Hepatocyte (in vitro differentiated cells): ENCODE data around the gene HYKK. TPM values are rescaled to one million over a fixed set of nuclear protein-coding genes. Genes with fewer than 3 reads are reported as not detected.

ENCODE experiments used
- DNase-seq: peaks from one replicate; pipeline ENCODE4 v3.0.0-alpha.2; 2016; ENCODE audit warnings: low spot score
- H2AFZ ChIP-seq: fragments of 200-600 bp; sonication (generic); 2 replicates; pipeline ENCODE4 v1.6.0; 2016; ENCODE audit warnings: antibody characterized with exemption, mild to moderate bottlenecking
- H3K27ac ChIP-seq: fragments of 200-600 bp; sonication (generic); 2 replicates; pipeline ENCODE4 v1.5.1; 2016; ENCODE audit warnings: mild to moderate bottlenecking
- H3K27me3 ChIP-seq: fragments of 200-600 bp; sonication (generic); 2 replicates; pipeline ENCODE4 v1.6.1; 2016
- H3K36me3 ChIP-seq: fragments of 200-600 bp; sonication (generic); replicated peaks from 2 replicates; pipeline ENCODE4 v1.5.1; 2016; ENCODE audit warnings: low read depth; ENCODE audit not compliant: insufficient read depth
- H3K4me1 ChIP-seq: fragments of 200-600 bp; sonication (generic); 2 replicates; pipeline ENCODE4 v1.5.1; 2016; ENCODE audit warnings: mild to moderate bottlenecking, moderate library complexity; ENCODE audit not compliant: insufficient read depth
- H3K4me2 ChIP-seq: fragments of 200-600 bp; sonication (generic); 2 replicates; pipeline ENCODE4 v1.6.0; 2016
- H3K4me3 ChIP-seq: fragments of 200-600 bp; sonication (generic); 2 replicates; pipeline ENCODE4 v1.5.1; 2016; ENCODE audit warnings: mild to moderate bottlenecking
- H3K79me2 ChIP-seq: fragments of 200-600 bp; sonication (generic); 2 replicates; pipeline ENCODE4 v1.6.0; 2017; ENCODE audit warnings: mild to moderate bottlenecking
- H3K9me2 ChIP-seq: fragments of 200-600 bp; sonication (generic); replicated peaks from 2 replicates; pipeline ENCODE4 v1.6.0; 2017; ENCODE audit warnings: mild to moderate bottlenecking; ENCODE audit not compliant: insufficient read depth
- H3K9me3 ChIP-seq: fragments of 200-600 bp; sonication (generic); 2 replicates; pipeline ENCODE4 v1.5.1; 2016; ENCODE audit warnings: low read depth, mild to moderate bottlenecking
- H4K20me1 ChIP-seq: fragments of 200-600 bp; sonication (generic); 2 replicates; pipeline ENCODE4 v1.6.0; 2016; ENCODE audit warnings: mild to moderate bottlenecking; ENCODE audit not compliant: insufficient read depth, poor library complexity, severe bottlenecking
- EZH2 ChIP-seq: fragments of 200-600 bp; sonication (generic); IDR thresholded peaks from 2 replicates; pipeline ENCODE4 v1.6.1; 2016; ENCODE audit warnings: antibody characterized with exemption, mild to moderate bottlenecking, borderline replicate concordance
- EZH2phosphoT487 ChIP-seq: fragments of 200-600 bp; sonication (generic); IDR thresholded peaks from one replicate; pipeline ENCODE4 v1.6.1; 2018; ENCODE audit warnings: antibody characterized with exemption, mild to moderate bottlenecking, low read depth, moderate library complexity; ENCODE audit not compliant: unreplicated experiment, severe bottlenecking
- WGBS: methylation state at CpG from one replicate; pipeline ENCODE4 v1.1.6; 2016; ENCODE audit warnings: low lambda C conversion rate; ENCODE audit errors: missing lambda C conversion rate; 5-methylcytosine and 5-hydroxymethylcytosine counted together
- polyA plus RNA-seq: library from polyadenylated mRNA; unstranded; fragments of >200 nt; fragmentation: Nextera tagmentation; extraction: Ambion mirVana; gene quantifications from 2 replicates; pipeline ENCODE4 v1.2.1, GENCODE V29; 2016
- total RNA-seq: library from RNA; depleted of rRNA; stranded (reverse); fragments of >200 nt; gene quantifications from 2 replicates; pipeline ENCODE4 v1.2.3, GENCODE V29; 2014
- TF ChIP-seq, protein P1 (sequence below): fragments of 200-600 bp; sonication (generic); IDR thresholded peaks from 2 replicates; pipeline ENCODE4 v1.5.1; 2016; ENCODE audit warnings: antibody characterized with exemption, mild to moderate bottlenecking; ENCODE audit not compliant: poor library complexity

HYKK gene
- total and polyA plus RNA-seq, 2 experiments from 2014 or later, result 1.6 to 3.6 TPM

- Histone ChIP-seq H3K36me3 (no peaks in the 10 kb centered on the region), H3K27me3 (peaks cover 25% of the 10 kb centered on the region), H3K9me2 (no peaks in the 10 kb centered on the region), H3K4me3 (peak overlapping the region; percentile 41), H4K20me1 (no peaks in the 10 kb centered on the region), H3K4me2 (peak overlapping the region; percentile 90), H3K4me1 (no peaks in the 10 kb centered on the region), H2AFZ (peak overlapping the region; percentile 93), H3K27ac (peak overlapping the region; percentile 44), H3K79me2 (no peaks in the 10 kb centered on the region), H3K9me3 (no peaks in the 10 kb centered on the region)
- 3% methylated on average over 19 of the region's 19 CpGs for WGBS
- peak; percentile 9 for DNase-seq
- TF ChIP-seq EZH2, result no peak
- TF ChIP-seq, protein P1, sequence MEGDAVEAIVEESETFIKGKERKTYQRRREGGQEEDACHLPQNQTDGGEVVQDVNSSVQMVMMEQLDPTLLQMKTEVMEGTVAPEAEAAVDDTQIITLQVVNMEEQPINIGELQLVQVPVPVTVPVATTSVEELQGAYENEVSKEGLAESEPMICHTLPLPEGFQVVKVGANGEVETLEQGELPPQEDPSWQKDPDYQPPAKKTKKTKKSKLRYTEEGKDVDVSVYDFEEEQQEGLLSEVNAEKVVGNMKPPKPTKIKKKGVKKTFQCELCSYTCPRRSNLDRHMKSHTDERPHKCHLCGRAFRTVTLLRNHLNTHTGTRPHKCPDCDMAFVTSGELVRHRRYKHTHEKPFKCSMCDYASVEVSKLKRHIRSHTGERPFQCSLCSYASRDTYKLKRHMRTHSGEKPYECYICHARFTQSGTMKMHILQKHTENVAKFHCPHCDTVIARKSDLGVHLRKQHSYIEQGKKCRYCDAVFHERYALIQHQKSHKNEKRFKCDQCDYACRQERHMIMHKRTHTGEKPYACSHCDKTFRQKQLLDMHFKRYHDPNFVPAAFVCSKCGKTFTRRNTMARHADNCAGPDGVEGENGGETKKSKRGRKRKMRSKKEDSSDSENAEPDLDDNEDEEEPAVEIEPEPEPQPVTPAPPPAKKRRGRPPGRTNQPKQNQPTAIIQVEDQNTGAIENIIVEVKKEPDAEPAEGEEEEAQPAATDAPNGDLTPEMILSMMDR, result peak; percentile 2
Measured at GRCh38 chr15:78565951-78566774, 58.8 kb downstream of the HYKK start.

DNA sequence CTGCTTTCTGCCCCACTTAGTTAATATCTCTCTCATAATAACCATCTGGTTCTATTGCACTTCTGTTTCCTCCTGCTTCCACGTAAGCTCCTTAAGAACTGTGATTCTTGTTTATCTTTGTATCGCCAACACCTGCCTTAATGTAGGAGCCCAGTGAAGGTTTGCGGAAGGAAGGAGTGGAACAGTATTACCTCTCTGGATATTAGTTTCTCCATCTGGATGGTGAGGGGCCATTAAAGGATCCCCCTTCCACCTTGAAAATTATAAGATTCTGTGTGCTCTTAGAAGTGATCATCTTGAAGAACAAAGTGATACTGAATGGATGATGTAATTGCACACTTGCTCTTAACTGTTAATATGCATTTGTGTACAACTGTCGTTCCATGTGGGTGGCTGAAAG lies 60.2 kb downstream of the HYKK start:
- Histone ChIP-seq H3K79me2 (no peaks in the 10 kb centered on the region), H4K20me1 (no peaks in the 10 kb centered on the region), H3K4me3 (no peak overlapping the region), H3K36me3 (no peaks in the 10 kb centered on the region), H3K4me1 (no peaks in the 10 kb centered on the region), H3K27me3 (peaks cover 25% of the 10 kb centered on the region), H3K4me2 (no peak overlapping the region), H3K9me2 (no peaks in the 10 kb centered on the region), H3K9me3 (no peaks in the 10 kb centered on the region), H3K27ac (no peak overlapping the region), H2AFZ (no peak overlapping the region)
- TF ChIP-seq EZH2phosphoT487, result no peak
- TF ChIP-seq, protein P1, result no peak
- TF ChIP-seq EZH2, result no peak
- 84% methylated on average over 4 of the region's 4 CpGs for WGBS
- DNase-seq, result no peak

- WGBS, result 78% methylated on average over 2 of the region's 2 CpGs
Measured at GRCh38 chr15:78570710-78571109, 63.3 kb downstream of the HYKK start.

More at GRCh38 chr15:78570710-78571109, 63.3 kb downstream of the HYKK start:
- Histone ChIP-seq H3K9me3 (no peaks in the 10 kb centered on the region), H3K27ac (no peak overlapping the region), H3K36me3 (no peaks in the 10 kb centered on the region), H3K4me3 (no peak overlapping the region), H4K20me1 (no peaks in the 10 kb centered on the region), H3K27me3 (peaks cover 20% of the 10 kb centered on the region), H3K79me2 (no peaks in the 10 kb centered on the region), H3K4me2 (no peak overlapping the region), H3K4me1 (no peaks in the 10 kb centered on the region), H2AFZ (no peak overlapping the region), H3K9me2 (no peaks in the 10 kb centered on the region)
- no peak for DNase-seq
- no peak for TF ChIP-seq EZH2
- TF ChIP-seq EZH2phosphoT487, result no peak
- TF ChIP-seq, protein P1, result no peak
